Activated CD4-positive, alpha-beta T cell treated with anti-CD3 and anti-CD28 coated beads, Interleukin-10, Interleukin-2, amounts not matched to agents 100 ng/mL and 50 ng/mL, durations not matched to agents 16 hours and 8 hours (primary cell): ENCODE measurements around the gene CDK2.
A peak's percentile ranks its signal among the peaks of the same experiment; 100 is the strongest.
"Not testable (repeated sequence)": the region's sequence is repeated elsewhere in the genome, so short reads cannot be mapped to it uniquely, and the experiment has no call there.

Experiments used
- DNase-seq: peaks from one replicate; pipeline ENCODE4 v3.0.0-alpha.2; 2020

CDK2 gene

DNA sequence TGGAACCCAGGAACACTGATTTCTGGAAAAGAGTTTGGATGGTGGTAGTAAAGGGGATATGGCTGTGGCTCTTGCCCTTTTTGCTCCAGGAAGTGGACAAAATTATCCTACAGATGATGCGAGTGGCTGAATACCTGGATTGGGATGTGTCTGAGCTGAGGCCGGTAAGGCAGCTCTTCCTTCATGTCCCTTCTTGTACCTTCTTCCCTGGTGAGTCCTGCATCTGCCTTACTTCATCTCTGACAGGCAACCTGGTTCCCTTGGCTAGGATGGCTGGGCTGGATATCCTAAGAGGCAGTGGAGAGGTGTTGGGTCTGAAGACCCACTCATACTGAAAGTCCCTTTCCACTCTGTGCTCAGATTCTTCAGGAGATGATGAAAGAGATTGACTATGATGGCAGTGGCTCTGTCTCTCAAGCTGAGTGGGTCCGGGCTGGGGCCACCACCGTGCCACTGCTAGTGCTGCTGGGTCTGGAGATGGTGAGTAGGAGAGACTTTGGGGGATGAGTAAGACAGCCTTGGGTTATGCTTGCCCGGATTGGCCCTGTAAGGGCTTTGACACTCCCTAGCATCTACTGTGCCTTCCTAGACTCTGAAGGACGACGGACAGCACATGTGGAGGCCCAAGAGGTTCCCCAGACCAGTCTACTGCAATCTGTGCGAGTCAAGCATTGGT is 27.7 kb upstream of the CDK2 start:
- no peak for DNase-seq

DNA sequence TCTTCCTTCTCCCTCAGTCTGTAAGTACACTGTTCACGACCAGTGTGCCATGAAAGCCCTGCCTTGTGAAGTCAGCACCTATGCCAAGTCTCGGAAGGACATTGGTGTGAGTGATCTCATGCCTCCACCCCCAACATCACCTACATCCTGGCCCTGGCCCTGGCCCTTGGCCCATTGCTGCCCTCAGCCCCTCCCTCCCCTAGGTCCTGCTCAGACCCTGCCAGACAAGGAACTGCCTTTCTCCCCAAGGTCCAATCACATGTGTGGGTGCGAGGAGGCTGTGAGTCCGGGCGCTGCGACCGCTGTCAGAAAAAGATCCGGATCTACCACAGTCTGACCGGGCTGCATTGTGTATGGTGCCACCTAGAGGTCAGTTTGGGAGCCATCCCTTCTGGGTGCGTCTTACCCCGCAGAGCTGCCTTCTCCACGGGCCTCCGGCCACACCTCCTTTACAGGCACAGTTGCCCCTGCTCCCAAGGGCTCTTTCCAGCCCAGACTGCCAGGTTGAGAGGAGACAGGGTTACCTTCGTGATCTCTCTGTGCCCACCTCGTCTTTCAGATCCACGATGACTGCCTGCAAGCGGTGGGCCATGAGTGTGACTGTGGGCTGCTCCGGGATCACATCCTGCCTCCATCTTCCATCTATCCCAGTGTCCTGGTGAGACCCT is 26.4 kb upstream of the CDK2 start:
- DNase-seq: peak; percentile 91

DNA sequence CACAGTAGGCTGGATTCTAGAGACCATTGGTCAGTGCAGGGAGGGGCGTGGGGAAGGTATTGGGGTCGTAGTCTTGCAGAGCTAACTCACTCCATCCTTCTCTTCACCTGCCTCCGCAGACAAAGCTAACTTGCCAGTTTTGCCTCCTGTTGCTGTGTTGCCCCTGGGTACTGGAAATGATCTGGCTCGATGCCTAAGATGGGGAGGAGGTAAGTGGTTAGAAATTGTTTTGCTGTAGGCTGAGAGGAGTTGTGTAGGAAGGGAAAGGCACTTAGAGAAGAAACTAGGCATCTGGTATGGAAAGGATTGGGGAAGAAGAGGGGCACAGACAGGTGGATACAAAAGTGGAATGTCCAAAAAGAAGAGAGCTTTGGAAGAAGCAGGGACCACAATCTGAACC is 24.6 kb upstream of the CDK2 start:
- DNase-seq: no peak

DNA sequence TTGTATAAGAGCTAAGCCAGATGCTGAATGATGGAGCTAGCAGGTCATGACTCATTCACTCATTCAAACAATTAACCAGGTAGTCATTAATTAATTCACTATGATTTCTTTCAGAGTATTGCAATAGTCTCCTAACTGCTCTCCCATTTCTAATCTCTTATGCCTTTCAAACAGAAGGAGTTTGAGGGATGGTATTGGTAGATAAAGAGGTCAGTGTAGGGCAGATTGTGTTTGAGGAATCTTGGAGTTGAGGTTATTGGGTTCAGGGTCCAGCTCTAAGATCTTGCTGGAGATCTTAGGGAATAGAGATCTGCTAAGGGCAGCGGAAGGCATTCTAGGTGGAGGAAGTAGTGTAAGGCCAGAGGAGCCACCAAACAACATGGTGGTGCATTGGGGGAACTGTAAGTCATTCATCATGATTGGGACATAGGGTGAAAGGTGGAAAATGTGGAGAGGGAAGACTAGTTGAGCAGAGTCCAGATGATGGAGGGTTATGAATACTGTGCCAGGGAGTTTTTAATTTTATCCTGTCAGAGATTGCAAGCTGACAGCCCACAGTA is 24.0 kb upstream of the CDK2 start:
- no peak for DNase-seq

DNA sequence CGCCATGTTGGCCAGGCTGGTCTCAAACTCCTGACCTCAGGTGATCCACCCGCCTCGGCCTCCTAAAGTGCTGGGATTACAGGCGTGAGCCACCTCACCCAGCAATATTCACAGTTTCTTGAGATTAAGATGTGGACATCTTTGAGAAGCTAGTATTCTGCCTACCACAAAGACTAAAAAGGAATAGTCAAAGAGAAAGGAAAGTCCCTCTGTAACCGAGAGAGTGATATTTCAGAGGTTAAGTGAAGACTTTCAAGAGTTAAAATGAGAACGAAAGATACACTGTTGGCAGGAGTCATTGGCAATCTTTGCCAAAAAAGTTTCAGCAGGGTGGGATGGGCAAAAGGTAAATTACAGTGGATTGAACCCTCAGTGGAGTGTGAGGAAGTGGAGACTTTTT is 20.1 kb upstream of the CDK2 start:
- DNase-seq: no peak

DNA sequence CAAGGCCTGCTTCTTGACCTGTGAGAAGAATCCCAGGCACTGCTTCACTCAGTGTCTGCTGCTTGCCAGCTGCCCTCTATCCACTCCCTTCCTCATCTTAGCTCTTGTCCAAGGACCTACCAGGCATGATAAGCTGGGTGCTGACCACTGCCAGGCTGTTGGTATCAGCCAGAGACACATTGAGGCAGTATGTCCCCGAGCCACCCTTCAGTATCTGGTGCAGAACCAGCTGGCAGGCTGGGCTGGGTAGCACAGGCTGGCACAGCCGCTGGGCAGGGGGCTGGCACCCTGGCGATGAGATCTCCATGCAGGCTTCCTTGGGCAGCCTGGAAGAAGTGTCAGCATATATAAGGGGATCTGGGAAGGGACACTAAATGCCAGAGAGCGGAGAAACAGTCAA is 11.3 kb upstream of the CDK2 start:
- no peak for DNase-seq

DNA sequence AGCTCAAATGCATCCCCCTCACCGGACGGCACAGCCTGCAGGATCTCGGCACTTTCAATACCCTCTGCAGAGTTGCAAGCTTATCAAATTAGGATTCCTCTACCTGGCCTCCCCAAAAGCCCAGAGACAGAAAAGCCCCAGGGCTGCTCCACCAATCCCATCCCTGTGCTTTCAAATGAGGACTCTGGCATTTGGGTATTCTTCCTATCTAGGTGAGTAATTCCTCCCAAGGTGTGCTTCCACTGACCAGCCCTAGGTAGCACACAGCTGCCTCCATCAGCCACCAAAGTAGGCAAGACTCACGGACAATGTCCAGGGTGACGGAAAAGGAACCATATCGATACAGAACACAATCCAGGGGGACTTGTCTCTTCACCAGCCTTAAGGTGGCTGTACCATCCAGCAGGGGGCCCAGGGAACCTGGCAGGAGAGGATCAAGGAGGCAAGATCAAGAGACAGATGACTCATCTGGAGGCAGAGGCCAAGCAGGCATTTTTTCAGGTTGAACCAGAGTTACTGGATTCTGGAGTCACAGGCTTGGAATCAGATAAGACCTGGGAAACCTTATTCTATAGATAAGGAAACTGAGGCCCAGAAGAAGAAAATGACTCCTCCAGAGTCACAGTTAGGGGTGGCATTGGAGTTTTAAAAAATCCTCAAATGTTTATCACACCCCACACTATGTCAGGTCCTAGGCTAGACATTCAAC is 10.7 kb upstream of the CDK2 start:
- peak; percentile 51 for DNase-seq

DNA sequence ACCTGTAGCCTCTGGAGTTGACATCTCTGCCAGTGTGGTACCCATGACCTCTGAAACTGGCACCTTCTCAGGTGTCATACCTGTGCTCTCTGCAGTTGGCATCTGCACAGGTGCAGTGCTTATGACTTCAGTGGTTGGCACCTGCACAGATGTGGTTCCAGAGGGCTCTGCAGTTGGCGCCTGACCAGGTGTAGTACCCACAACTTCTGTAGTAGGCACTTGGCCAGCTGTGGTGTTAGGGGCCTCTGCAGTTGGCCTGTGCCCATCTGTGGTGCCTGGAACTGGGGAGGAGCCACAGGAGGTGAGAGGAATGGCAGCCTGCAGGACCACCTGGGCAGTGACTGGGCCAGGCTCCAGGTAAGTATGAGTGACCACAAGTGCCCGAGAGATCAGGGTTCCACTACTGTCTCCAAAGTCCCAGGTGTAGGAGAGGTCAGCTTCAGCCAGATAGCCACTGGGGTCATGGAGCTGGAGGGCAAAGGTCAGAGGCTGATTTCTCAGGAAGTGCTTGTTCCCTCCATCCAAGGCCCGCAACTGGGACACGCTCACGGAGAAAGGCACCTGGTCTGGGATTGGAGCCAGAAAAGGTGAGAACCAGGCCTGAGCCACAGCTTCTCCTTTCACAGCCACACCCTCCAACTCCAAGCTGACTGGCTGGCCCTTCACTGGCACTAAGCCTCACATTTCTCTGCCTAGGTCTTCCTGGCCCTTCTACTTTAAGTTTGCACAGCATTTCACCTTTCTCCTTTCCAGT is 9.3 kb upstream of the CDK2 start:
- DNase-seq: no peak

DNA sequence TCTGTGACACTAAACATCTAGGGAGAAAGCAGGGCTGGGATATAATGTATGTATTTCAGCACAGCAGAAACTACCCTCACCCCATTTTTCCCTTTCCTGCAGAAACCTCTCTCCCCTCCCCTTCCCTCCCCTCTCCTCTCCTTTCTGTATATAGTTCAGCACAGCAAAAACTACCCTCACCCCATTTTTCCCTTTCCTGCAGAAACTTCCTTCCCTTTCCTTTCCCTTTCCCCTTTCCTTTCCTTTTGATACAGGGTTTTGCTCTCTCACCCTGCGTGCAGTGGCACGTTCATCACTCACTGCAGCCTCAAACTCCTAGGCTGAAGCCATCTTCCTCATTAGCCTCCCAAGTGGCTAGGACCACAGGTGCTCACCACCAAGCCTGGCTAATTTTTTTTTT is 2.9 kb upstream of the CDK2 start:
- no peak for DNase-seq

DNA sequence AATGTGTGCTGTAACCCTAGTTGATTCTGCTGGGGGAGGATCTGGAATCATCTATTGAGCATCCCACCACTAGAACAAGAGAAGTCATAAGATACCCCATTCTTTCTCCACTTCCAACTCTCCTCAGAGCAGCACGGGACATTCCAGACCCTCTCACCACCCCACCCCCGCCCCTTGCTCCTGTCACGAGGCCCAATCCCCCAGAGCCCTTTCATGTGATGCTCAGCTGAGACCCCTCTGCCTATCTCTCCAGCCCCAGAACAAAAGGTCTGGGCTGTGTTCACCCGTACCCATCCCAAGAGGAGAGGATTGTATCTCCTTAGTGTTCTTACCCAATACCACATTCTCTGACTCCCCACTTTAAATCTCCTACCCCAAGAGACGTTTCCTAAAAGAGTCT is 1.4 kb upstream of the CDK2 start:
- no peak for DNase-seq

DNA sequence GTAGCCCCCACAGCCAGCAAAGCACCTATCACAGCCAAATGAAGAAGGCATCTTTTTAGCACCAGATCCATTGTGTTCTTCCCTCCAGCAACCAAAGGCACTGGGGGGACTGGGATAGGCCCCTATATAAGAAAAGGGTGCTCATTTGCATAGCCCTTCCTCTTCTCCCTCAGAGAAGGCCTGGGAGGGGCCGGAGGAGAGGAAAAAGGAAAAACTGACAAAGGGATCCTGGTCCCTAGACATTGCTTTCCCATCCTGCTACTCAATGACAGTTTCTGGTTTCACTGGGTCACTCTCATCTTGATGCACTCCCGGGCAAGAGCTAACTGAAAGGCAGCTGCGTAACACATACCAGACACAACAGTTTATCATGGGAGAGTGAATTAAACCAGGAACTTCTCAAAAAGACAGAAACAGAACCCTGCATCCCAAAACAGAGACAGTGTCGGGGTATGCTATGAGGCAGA is 656 bp upstream of the CDK2 start, which contains the start of gene PMEL:
Gene PMEL (minus strand): TSS at position 102 of the 467 bp plus-strand sequence. CDS start 31 bp downstream, at position 71.
- no peak for DNase-seq

DNA sequence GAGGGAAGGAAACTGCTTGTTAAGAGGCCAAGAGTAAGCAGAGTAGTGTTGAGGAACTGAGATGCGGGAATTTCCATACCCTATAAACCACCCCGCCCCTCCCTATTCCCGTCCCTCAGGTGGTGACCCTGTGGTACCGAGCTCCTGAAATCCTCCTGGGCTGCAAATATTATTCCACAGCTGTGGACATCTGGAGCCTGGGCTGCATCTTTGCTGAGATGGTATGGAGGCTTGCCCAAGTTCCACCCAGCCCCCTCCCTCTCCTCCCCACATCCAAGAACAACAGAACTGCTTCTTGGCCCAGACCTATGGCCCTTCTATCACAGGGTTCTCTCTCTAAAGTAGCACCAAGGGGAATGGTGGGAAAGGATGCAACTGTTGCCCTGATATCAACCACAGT is 2.7 kb downstream of the CDK2 start:
- no peak for DNase-seq

DNA sequence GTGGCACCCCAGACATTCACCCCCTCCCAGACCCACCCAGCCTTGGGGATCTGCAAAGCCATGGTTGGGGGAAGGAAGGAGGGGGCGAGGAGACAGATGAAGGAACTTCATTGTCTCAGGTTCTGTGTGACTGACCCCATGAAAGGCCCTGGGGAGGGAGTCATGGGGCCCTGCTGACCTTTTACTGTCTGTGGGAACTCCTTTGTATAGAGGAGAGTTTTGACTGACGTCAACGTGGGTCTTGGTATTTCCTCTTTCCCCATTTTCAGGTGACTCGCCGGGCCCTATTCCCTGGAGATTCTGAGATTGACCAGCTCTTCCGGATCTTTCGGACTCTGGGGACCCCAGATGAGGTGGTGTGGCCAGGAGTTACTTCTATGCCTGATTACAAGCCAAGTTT is 4.1 kb downstream of the CDK2 start:
- DNase-seq: no peak

DNA sequence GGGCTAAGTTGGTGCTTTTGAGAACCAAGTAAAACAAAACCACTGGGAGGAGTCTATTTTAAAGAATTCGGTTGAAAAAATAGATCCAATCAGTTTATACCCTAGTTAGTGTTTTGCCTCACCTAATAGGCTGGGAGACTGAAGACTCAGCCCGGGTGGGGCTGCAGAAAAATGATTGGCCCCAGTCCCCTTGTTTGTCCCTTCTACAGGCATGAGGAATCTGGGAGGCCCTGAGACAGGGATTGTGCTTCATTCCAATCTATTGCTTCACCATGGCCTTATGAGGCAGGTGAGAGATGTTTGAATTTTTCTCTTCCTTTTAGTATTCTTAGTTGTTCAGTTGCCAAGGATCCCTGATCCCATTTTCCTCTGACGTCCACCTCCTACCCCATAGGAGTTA is 5.4 kb downstream of the CDK2 start:
- DNase-seq: no peak

DNA sequence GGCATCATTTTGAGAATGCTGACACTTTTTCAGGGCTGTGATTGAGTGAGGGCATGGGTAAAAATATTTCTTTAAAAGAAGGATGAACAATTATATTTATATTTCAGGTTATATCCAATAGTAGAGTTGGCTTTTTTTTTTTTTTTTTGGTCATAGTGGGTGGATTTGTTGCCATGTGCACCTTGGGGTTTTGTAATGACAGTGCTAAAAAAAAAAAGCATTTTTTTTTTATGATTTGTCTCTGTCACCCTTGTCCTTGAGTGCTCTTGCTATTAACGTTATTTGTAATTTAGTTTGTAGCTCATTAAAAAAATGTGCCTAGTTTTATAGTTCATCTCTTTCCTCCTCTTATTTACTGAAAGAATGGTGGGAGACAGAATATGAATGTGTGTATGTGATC is 5.8 kb downstream of the CDK2 start:
- DNase-seq: no peak

DNA sequence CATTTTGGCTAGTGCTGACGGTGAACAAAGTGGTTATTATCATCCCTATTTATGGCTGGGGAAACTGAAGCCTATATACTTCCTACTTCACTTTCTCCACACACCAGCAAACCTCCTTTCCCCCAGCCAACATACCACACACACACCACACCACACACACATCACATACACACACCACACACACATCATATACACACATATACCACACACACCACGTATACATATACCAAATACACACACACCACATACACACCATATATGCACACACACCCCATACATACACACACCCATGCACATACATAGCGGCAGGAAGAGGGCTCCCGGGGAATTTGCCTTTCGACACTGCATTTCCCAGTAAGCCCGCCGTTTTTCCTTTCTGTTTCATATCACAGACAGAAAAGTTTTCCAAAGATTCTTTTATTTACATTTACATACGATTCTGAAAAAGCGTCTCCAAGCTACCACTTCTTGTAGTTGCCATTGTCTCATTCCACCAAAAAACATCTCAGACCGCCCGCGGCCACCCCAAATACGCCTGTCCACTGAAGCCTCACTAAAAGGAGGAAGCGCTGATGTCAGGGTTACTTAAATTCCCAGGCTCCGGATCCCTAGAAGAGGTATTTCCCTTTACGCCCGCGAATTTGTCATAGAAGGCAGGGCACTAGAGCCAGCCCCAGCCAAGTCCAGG is 6.4 kb downstream of the CDK2 start:
- peak; percentile 22 for DNase-seq

DNA sequence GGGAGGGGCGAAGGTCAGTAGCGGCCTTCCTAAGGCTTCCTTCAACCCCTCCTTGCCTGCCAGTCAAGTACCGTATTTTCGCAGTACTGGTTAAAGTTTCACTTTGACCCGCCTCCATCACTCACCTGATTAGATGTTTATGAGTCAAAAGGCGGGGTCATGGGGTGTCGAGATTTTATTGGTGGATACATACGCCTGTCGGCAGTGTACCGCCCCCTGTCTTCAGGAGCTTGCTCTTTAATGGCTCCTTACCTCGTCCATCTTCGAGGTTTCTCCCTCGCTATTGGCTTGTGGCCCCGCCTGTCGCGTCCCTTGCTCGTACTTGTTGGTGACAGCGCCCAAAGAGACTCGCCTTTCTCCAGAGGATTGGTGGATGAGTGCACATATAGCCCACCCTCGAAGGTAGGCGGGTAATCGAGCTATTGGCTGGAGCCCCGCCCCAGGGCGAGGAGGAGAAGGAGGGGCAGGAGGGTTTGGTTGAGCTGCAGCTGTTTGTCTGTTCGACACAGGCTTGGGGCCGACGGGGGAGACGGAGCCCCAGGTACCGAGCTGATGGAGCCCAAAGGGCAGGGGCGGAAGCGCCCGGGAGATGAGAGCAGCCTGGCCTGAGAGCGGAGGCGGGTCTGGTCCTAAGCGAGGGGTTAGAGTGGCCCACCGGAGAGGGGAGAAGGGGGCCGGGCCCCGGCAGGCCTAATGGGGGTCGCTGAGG is 7.1 kb downstream of the CDK2 start, which contains the start of gene RAB5B:
Gene RAB5B (plus strand): TSS at position 480 of the 709 bp plus-strand sequence. CDS start 12,883 bp downstream, outside the sequence.
- peak; percentile 100 for DNase-seq

DNA sequence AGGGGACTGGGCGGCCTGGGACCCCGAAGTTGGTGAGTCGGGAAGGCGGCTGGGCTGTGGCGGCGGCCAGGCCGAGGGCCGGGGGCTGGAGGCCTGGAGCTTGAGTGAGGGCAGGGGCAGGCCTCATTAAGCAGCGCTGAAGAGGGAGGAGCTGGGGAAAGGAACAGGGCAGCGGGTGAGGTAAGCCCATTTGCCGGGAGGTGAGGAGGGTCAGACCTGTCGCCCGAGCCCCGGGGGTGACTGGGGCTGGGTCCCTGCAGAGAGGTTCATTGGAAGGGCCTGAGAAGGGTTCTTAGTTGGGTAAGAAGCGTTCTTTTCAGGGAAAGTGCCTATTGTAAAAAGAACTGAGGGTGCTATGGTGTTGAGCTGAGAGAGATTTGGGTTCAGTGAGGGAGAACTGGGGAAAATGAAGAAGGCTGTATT is 7.7 kb downstream of the CDK2 start:
- peak; percentile 57 for DNase-seq

DNA sequence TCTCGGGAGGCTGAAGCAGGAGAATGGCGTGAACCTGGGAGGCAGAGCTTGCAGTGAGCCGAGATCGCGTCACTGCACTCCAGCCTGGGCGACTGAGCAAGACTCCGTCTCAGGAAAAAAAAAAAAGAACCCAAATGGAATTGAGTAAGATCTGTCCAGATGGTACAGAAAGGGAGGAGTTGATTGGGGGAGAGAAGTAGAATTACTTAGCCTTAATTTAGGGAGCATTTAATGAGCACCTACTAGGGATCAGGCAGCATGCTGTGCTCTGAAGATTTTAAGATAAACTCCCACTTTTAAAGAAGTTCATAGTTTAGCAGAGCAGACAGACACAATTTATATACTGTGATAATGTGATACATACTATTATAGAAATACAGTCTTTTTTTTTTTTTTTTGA is 11.8 kb downstream of the CDK2 start:
- DNase-seq: no peak

DNA sequence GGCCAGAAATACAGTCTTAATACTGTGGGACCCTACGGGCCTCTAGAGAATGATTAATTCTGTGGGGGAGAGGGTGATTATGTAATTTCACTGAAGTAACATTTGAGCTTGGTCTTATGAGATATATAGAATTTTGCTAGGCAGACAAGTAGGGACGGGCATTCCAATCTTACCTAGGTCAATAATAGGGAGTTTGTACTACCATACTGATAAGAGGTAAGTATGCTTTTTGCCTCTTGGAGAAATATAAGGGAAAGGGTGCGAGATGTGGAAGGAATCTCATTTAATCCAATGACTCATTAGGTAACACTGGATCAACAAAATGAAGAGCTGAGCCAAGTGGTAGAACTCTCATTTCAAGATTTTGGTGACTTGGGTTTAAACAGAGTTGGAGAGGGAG is 12.4 kb downstream of the CDK2 start:
- no peak for DNase-seq

DNA sequence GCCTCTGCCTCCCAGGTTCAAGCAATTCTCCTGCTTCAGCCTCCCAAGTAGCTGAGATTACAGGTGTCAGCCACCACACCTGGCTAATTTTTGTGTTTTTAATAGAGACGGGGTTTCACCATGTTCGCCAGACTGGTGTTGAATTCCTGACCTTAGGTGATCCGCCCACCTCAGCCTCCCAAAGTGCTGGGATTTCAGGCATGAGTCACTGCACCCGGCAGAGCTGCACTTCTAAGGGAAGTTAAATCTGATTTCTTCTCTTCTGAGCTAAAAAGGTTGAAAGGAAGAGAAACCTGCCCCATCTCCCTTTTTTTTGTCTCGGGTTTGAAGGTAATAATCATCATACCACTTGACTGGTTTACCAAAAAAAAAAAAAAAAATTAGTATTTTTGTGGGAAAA is 15.3 kb downstream of the CDK2 start:
- not testable (repeated sequence) for DNase-seq
